ENCODE results near the gene SAMD14.

- TF ChIP-seq CTCF (conservative IDR thresholded peaks at IDR 0.05 in 1 of 2, IDR thresholded peaks at IDR 0.05 in 1 of 2; ENCODE audit: extremely low read depth in 1 of 2, insufficient read depth in 1 of 2, low read depth in 1 of 2, low read length in 2 of 2) (no peak), EZH2 (IDR thresholded peaks at IDR 0.05; ENCODE audit: borderline replicate concordance, low read length) (no peak)
Measured at GRCh38 chr17:50118076-50118827, 11.7 kb downstream of the SAMD14 start.

All from mammary epithelial cell (primary cell).